Measurements from ENCODE around the gene SMARCA2.

The SMARCA2 gene

GRCh38 chr9:2234371-2234893, 219.3 kb downstream of the SMARCA2 start:
- no peak for TF ChIP-seq CTCF (IDR thresholded peaks at IDR 0.05; ENCODE audit: borderline replicate concordance, insufficient read depth, low read depth, low read length)
- H3K4me3 ChIP-seq (ENCODE audit: low read depth, low read length) = no peak overlapping the region

- TF ChIP-seq CTCF (IDR thresholded peaks at IDR 0.05; ENCODE audit: borderline replicate concordance, insufficient read depth, low read depth, low read length) = no peak
- no peak overlapping the region for H3K4me3 ChIP-seq (ENCODE audit: low read depth, low read length)
Measured at GRCh38 chr9:2235623-2236022, 220.5 kb downstream of the SMARCA2 start.

GRCh38 chr9:2236850-2237249, 221.7 kb downstream of the SMARCA2 start:
- TF ChIP-seq CTCF (IDR thresholded peaks at IDR 0.05; ENCODE audit: borderline replicate concordance, insufficient read depth, low read depth, low read length) = no peak
- no peak overlapping the region for H3K4me3 ChIP-seq (ENCODE audit: low read depth, low read length)

GRCh38 chr9:2241461-2241835, 226.3 kb downstream of the SMARCA2 start:
- no peak for TF ChIP-seq CTCF (IDR thresholded peaks at IDR 0.05; ENCODE audit: borderline replicate concordance, insufficient read depth, low read depth, low read length)

GRCh38 chr9:2241836-2242741, 226.9 kb downstream of the SMARCA2 start:
- no peak overlapping the region for H3K4me3 ChIP-seq (ENCODE audit: low read depth, low read length)
- TF ChIP-seq CTCF (IDR thresholded peaks at IDR 0.05; ENCODE audit: borderline replicate concordance, insufficient read depth, low read depth, low read length) = no peak

More at GRCh38 chr9:2241461-2241835, 226.3 kb downstream of the SMARCA2 start:
- H3K4me3 ChIP-seq (ENCODE audit: low read depth, low read length) = no peak overlapping the region

- TF ChIP-seq CTCF (IDR thresholded peaks at IDR 0.05; ENCODE audit: borderline replicate concordance, insufficient read depth, low read depth, low read length) = no peak
- H3K4me3 ChIP-seq (ENCODE audit: low read depth, low read length) = no peak overlapping the region
Measured at GRCh38 chr9:2242831-2243330, 227.7 kb downstream of the SMARCA2 start.
